Aorta (tissue), 5 donors: ENCODE results near the gene DEF6. TPM values are rescaled to one million over a fixed set of nuclear protein-coding genes. Genes with fewer than 3 reads are reported as not detected.
"Not testable (repeated sequence)": the region's sequence is repeated elsewhere in the genome, so short reads cannot be mapped to it uniquely, and the experiment has no call there.

Source experiments
- ATAC-seq: fragments of 200-7000 bp; cut with Tn5 transposase; one replicate; pipeline ENCODE4 v1.9.1; 2022; ENCODE audit warnings: moderate library complexity; ENCODE audit not compliant: low FRiP score
- DNase-seq, 2 donors: peaks; one replicate each; pipeline ENCODE4 v3.0.0-alpha.2; 2020
- H3K27ac ChIP-seq, 2 donors: one replicate each; pipeline ENCODE4 v1.5.1; 2013; ENCODE audit warnings: low read length in 2 of 2, mild to moderate bottlenecking in 2 of 2, moderate library complexity in 2 of 2, control low read depth in 1 of 2, inconsistent platforms in 1 of 2, low read depth in 1 of 2
- H3K27me3 ChIP-seq, 2 donors: one replicate each; pipeline ENCODE4 v1.6.1; 2013; ENCODE audit warnings: control low read depth in 1 of 2, low read length in 1 of 2, mild to moderate bottlenecking in 1 of 2, moderate library complexity in 1 of 2; ENCODE audit not compliant: insufficient read depth in 2 of 2, control insufficient read depth in 1 of 2
- H3K36me3 ChIP-seq, 2 donors: one replicate each; pipeline ENCODE4 v1.6.1; 2013; ENCODE audit warnings: control low read depth in 1 of 2, low read length in 1 of 2, mild to moderate bottlenecking in 1 of 2; ENCODE audit not compliant: insufficient read depth in 2 of 2, control insufficient read depth in 1 of 2
- H3K4me1 ChIP-seq, 2 donors: one replicate each; pipeline ENCODE4 v1.6.1; 2013; ENCODE audit warnings: low read length in 2 of 2, control low read depth in 1 of 2, mild to moderate bottlenecking in 1 of 2, moderate library complexity in 1 of 2; ENCODE audit not compliant: insufficient read depth in 2 of 2, control insufficient read depth in 1 of 2
- H3K4me3 ChIP-seq, 2 donors: one replicate each; pipeline ENCODE4 v1.5.1; 2013; ENCODE audit warnings: low read length in 2 of 2, control low read depth in 1 of 2, mild to moderate bottlenecking in 1 of 2
- H3K9me3 ChIP-seq: one replicate; pipeline ENCODE4 v1.6.1; 2013; ENCODE audit warnings: mild to moderate bottlenecking, low read length; ENCODE audit not compliant: control insufficient read depth
- WGBS, 2 donors: extraction: QIAGEN DNeasy Blood & Tissue Kit; methylation state at CpG; one replicate each; pipeline ENCODE4 v1.1.7; 2013; 5-methylcytosine and 5-hydroxymethylcytosine counted together
- intact Hi-C, 2 donors: fragments of 100-400 bp; cut with DNase I; formaldehyde crosslinking; loops; one replicate each; pipeline versions ENCODE4 v1.14.2 to v1.15.0; 2022
- polyA plus RNA-seq, 2 donors: library from polyadenylated mRNA; stranded (reverse); fragments of 200-250 nt; gene quantifications; one replicate each; pipeline ENCODE4 v1.2.3, GENCODE V29; 2013
- total RNA-seq, 2 donors: library from RNA; stranded (reverse); fragmentation: NEBNext Ultra II Directional; extraction: Animal tissue kit (Norgen Biotek cat#: 25700); gene quantifications; one replicate each; pipeline ENCODE4 v1.2.1, GENCODE V29; 2021
- donor health status: healthy with polysubstance abuse.
- donor health status: Bipolar disorder and iron deficiency.
- donor health status: DM: no; HTN: no; CAD: no.
- donor health status: DM: no; HTN: no; CAD: no.
- donor health status: DM: yes; HTN: yes; CAD: no.

The DEF6 gene
- total and polyA plus RNA-seq, 4 donors, result 1.5 to 13.0 (median 6.4) TPM

GRCh38 chr6:35327349-35328027 lies 29.9 kb downstream of the DEF6 start:
- H3K9me3 ChIP-seq, result peaks cover 2% of the 10 kb centered on the region
- H3K4me3 ChIP-seq, result no peak overlapping the region
- H3K36me3 ChIP-seq, result no peaks in the 10 kb centered on the region
- no peaks in the 10 kb centered on the region for H3K4me1 ChIP-seq
- 29 to 31% methylated on average over 7 of the region's 7 CpGs for WGBS, 2 donors
- peak in 1 of 2 donors; percentile 74 for DNase-seq
- ATAC-seq, result peak; percentile 83
- intact Hi-C loops, result loop anchor here in 1 of 2 donors (2.0 kb wide), 1 partner anchor 31 kb away; the partner anchor contains the start of gene DEF6
- no peaks in the 10 kb centered on the region for H3K27me3 ChIP-seq
- no peak overlapping the region for H3K27ac ChIP-seq

- 93 to 95% methylated on average over 1 of the region's 1 CpG for WGBS, 2 donors
- intact Hi-C loops, result loop anchor here in 1 of 2 donors (2.0 kb wide), 1 partner anchor 31 kb away; the partner anchor contains the start of gene DEF6
- Histone ChIP-seq H3K9me3 (peaks cover 2% of the 10 kb centered on the region), H3K27me3 (no peaks in the 10 kb centered on the region), H3K4me3 (no peak overlapping the region), H3K4me1 (no peaks in the 10 kb centered on the region), H3K36me3 (no peaks in the 10 kb centered on the region), H3K27ac (no peak overlapping the region)
- ATAC-seq (no peak), DNase-seq (no peak)
Observed at GRCh38 chr6:35328108-35328723, 30.6 kb downstream of the DEF6 start.

GRCh38 chr6:35328965-35329364 lies 31.3 kb downstream of the DEF6 start:
- H3K27me3 ChIP-seq, H3K4me3 ChIP-seq, DNase-seq, H3K27ac ChIP-seq, H3K9me3 ChIP-seq, H3K4me1 ChIP-seq, ATAC-seq, H3K36me3 ChIP-seq: not testable (repeated sequence)
- WGBS, 2 donors, result 88 to 91% methylated on average over 8 of the region's 8 CpGs
- intact Hi-C loops, result loop anchor here in 1 of 2 donors (2.0 kb wide), 1 partner anchor 32 kb away; the partner anchor contains the start of gene DEF6

- WGBS, 2 donors, result 94 to 96% methylated on average over 9 of the region's 9 CpGs
- Histone ChIP-seq H3K27me3 (no peaks in the 10 kb centered on the region), H3K4me3 (no peak overlapping the region), H3K27ac (no peak overlapping the region), H3K9me3 (peaks cover 2% of the 10 kb centered on the region), H3K4me1 (no peaks in the 10 kb centered on the region), H3K36me3 (no peaks in the 10 kb centered on the region)
- intact Hi-C loops, result no loop called here
- no peak for DNase-seq
- no peak for ATAC-seq
Observed at GRCh38 chr6:35330541-35331119, 33.0 kb downstream of the DEF6 start.

- intact Hi-C loops, H3K27ac ChIP-seq, H3K36me3 ChIP-seq, H3K4me1 ChIP-seq, ATAC-seq, DNase-seq, H3K4me3 ChIP-seq, H3K27me3 ChIP-seq, H3K9me3 ChIP-seq: not testable (repeated sequence)
- 79 to 86% methylated on average over 9 of the region's 9 CpGs for WGBS, 2 donors
Observed at GRCh38 chr6:35332074-35332887, 34.7 kb downstream of the DEF6 start.

GRCh38 chr6:35341557-35341956 lies 43.9 kb downstream of the DEF6 start:
- 88 to 92% methylated on average over 13 of the region's 13 CpGs for WGBS, 2 donors
- intact Hi-C loops, result no loop called here
- Histone ChIP-seq H3K9me3 (no peaks in the 10 kb centered on the region), H3K4me1 (peaks cover 4% of the 10 kb centered on the region in 2 donors), H3K4me3 (no peak overlapping the region), H3K36me3 (no peaks in the 10 kb centered on the region), H3K27me3 (no peaks in the 10 kb centered on the region), H3K27ac (no peak overlapping the region)
- ATAC-seq, result no peak
- DNase-seq, result no peak

GRCh38 chr6:35342258-35343091 lies 44.9 kb downstream of the DEF6 start, which contains the start of gene PPARD:
Gene PPARD, plus strand, starts transcription at chr6:35342558. Its CDS starts 68,530 bp downstream, at chr6:35411088.
- Histone ChIP-seq H3K4me3 (peak within 1 kb of the TSS; percentile 76 to 85), H3K4me1 (peaks cover 4% of the 10 kb centered on the region in 2 donors), H3K27me3 (no peaks in the 10 kb centered on the region), H3K27ac (peak within 1 kb of the TSS in 1 of 2 donors; percentile 46), H3K36me3 (peaks cover 0 to 5% of the 10 kb centered on the region in 2 donors), H3K9me3 (no peaks in the 10 kb centered on the region)
- peak; percentile 98 to 100 for DNase-seq
- peak; percentile 100 for ATAC-seq
- 1% methylated on average over 39 to 77 of the region's 77 CpGs for WGBS, 2 donors
- intact Hi-C loops, result loop anchor here (1.0 to 2.0 kb wide), 5 partner anchors 34 to 126 kb away; partner anchors contain the start of gene RPL10A (in 1 of the 2)
